HEK293T (cell line): ENCODE results near the gene CBFA2T2.

Experiments
- ARNT ChIP-seq: fragments of 450-650 bp; IDR thresholded peaks from 2 replicates; pipeline ENCODE4 v1.6.1; 2017; ENCODE audit warnings: mild to moderate bottlenecking
- BHLHE40 ChIP-seq: fragments of 450-650 bp; IDR thresholded peaks from 2 replicates; pipeline ENCODE4 v1.6.1; 2016; ENCODE audit warnings: mild to moderate bottlenecking, moderate library complexity, borderline replicate concordance
- CTBP1 ChIP-seq: fragments of 450-650 bp; IDR thresholded peaks from 2 replicates; pipeline ENCODE4 v1.6.1; 2016; ENCODE audit warnings: borderline replicate concordance
- FOXK2 ChIP-seq: fragments of 450-650 bp; IDR thresholded peaks from 2 replicates; pipeline ENCODE4 v1.6.1; 2016; ENCODE audit warnings: mild to moderate bottlenecking
- FOXM1 ChIP-seq: fragments of 450-650 bp; IDR thresholded peaks from 2 replicates; pipeline ENCODE4 v1.6.1; 2017; ENCODE audit warnings: mild to moderate bottlenecking, borderline replicate concordance
- HDGF ChIP-seq: fragments of 450-650 bp; IDR thresholded peaks from 2 replicates; pipeline ENCODE4 v1.6.1; 2017; ENCODE audit warnings: antibody characterized with exemption, borderline replicate concordance
- LEF1 ChIP-seq: fragments of 450-650 bp; IDR thresholded peaks from 2 replicates; pipeline ENCODE4 v1.6.1; 2017; ENCODE audit warnings: mild to moderate bottlenecking, borderline replicate concordance
- NFRKB ChIP-seq: fragments of 450-650 bp; IDR thresholded peaks from 2 replicates; pipeline ENCODE4 v1.6.1; 2016; ENCODE audit warnings: mild to moderate bottlenecking, moderate library complexity
- PKNOX1 ChIP-seq: fragments of 450-650 bp; IDR thresholded peaks from 2 replicates; pipeline ENCODE4 v1.6.1; 2016
- SP1 ChIP-seq: fragments of 450-650 bp; IDR thresholded peaks from 2 replicates; pipeline ENCODE4 v1.6.1; 2017
- TARDBP ChIP-seq: fragments of 450-650 bp; IDR thresholded peaks from 2 replicates; pipeline ENCODE4 v1.6.1; 2016
- ZNF384 ChIP-seq: fragments of 450-650 bp; IDR thresholded peaks from 2 replicates; pipeline ENCODE4 v1.6.1; 2016

DNA sequence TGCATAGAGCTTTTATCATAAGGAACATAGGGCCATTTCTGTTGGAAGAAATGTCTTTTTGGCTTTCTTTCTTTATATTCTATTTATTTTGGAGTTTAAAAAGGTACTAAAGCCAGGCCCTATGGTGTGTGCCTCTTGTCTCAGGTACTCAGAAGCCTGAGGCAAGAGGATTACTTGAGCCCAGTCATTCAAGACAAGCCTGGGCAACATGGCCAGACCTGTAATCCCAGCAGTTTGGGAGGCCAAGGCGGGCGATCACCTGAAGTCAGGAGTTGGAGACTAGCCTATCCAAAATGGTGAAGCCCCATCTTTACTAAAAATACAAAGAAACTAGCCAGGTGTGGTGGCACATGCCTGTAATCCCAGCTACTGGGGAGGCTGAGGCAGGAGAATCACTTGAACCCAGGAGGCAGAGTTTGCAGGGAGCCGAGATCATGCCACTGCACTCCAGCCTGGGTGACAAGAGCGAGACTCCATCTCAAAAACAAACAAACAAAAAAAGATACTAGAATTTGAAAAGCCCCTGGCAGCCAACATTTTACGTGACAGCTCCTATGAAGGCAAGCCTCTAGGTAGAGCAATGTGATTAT lies 80.0 kb downstream of the CBFA2T2 start:
- TF ChIP-seq ARNT = no peak
- TF ChIP-seq LEF1 = no peak
- no peak for TF ChIP-seq FOXM1
- no peak for TF ChIP-seq TARDBP
- no peak for TF ChIP-seq CTBP1
- TF ChIP-seq FOXK2 = no peak
- no peak for TF ChIP-seq SP1
- no peak for TF ChIP-seq HDGF
- TF ChIP-seq ZNF384 = no peak
- no peak for TF ChIP-seq BHLHE40
- no peak for TF ChIP-seq PKNOX1
- no peak for TF ChIP-seq NFRKB
